Measurements from ENCODE around the gene GSDME.

The GSDME gene

GRCh38 chr7:24751484-24751883 lies 5.8 kb downstream of the GSDME start:
- no peak overlapping the region for H3K27ac ChIP-seq
- no peak for TF ChIP-seq CTCF (IDR thresholded peaks at IDR 0.05)
- no peak for TF ChIP-seq ZFX (IDR thresholded peaks at IDR 0.05; ENCODE audit: borderline replicate concordance)

GRCh38 chr7:24750441-24751055 lies 6.7 kb downstream of the GSDME start:
- H3K27ac ChIP-seq, result no peak overlapping the region
- TF ChIP-seq ZFX (IDR thresholded peaks at IDR 0.05; ENCODE audit: borderline replicate concordance) (no peak), CTCF (IDR thresholded peaks at IDR 0.05) (no peak)

- TF ChIP-seq CTCF (IDR thresholded peaks at IDR 0.05) (no peak), ZFX (IDR thresholded peaks at IDR 0.05; ENCODE audit: borderline replicate concordance) (no peak)
- no peak overlapping the region for H3K27ac ChIP-seq
Observed at GRCh38 chr7:24748521-24748920, 8.7 kb downstream of the GSDME start.

GRCh38 chr7:24745355-24745754 lies 11.9 kb downstream of the GSDME start:
- TF ChIP-seq CTCF (IDR thresholded peaks at IDR 0.05), result no peak
- TF ChIP-seq ZFX (IDR thresholded peaks at IDR 0.05; ENCODE audit: borderline replicate concordance), result no peak

GRCh38 chr7:24743471-24743870 lies 13.8 kb downstream of the GSDME start:
- TF ChIP-seq CTCF (IDR thresholded peaks at IDR 0.05) (no peak), ZFX (IDR thresholded peaks at IDR 0.05; ENCODE audit: borderline replicate concordance) (no peak)
- no peak overlapping the region for H3K27ac ChIP-seq

More at GRCh38 chr7:24745355-24745754, 11.9 kb downstream of the GSDME start:
- no peak overlapping the region for H3K27ac ChIP-seq

GRCh38 chr7:24742506-24743162 lies 14.6 kb downstream of the GSDME start:
- no peak overlapping the region for H3K27ac ChIP-seq
- TF ChIP-seq ZFX (IDR thresholded peaks at IDR 0.05; ENCODE audit: borderline replicate concordance) (no peak), CTCF (IDR thresholded peaks at IDR 0.05) (no peak)
